Measurements from ENCODE around the gene VAT1. TPM values are rescaled to one million over a fixed set of nuclear protein-coding genes. Genes with fewer than 3 reads are reported as not detected.

VAT1 gene
- total and polyA plus RNA-seq, 2 donors (not counting 1 experiment from before 2014, with no cell fraction given) = 20.4 to 90.7 TPM

DNA sequence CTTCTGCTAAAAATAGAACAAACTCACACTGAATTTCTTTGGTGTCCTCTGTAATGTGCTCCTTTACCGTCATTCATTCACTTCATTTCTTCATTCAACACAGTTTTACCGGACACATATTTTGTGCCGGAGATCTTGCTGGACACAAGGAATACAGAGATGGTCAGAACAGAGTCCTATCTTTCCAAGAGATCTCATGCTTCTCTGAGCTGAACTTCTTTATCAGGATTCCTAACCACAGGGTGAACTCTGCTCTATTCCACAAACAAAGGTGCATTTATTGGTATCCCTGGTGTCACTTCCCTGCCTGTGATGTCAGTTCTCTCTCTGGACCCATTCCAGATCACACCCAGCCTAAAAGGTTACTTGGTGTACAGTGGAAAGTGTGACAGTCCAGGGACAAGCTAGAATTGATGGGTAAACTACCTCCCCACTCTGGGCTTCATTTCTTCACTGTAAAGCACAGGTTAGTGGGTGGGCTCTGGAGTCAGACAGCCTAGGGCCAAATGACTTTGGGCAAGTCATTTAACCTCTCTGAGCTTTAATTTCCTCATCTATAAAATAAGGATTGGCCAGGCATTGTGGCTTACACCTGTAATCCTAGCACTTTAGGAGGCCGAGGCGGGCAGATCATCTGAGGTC lies 11.4 kb downstream of the VAT1 start:
- Histone ChIP-seq H3K36me3 (replicated peaks in 1 of 2; ENCODE audit: control extremely low read depth in 1 of 2, control insufficient read depth in 1 of 2, extremely low read depth in 1 of 2, insufficient read depth in 2 of 2, low read length in 1 of 2) (peaks cover 0 to 26% of the 10 kb centered on the region in 2 experiments), H3K9me3 (ENCODE audit: control extremely low read depth in 1 of 3, control insufficient read depth in 2 of 3, insufficient read depth in 1 of 3, low read length in 2 of 3) (no peaks in the 10 kb centered on the region), H3K9ac (ENCODE audit: low read length) (no peak overlapping the region), H4K20me1 (ENCODE audit: control insufficient read depth, insufficient read depth, low read length, poor library complexity, severe bottlenecking) (no peaks in the 10 kb centered on the region), H3K27me3 (replicated peaks in 1 of 4; ENCODE audit: control extremely low read depth in 1 of 4, control insufficient read depth in 3 of 4, insufficient read depth in 4 of 4, low read length in 3 of 4) (no peaks in the 10 kb centered on the region), H3K4me2 (replicated peaks; ENCODE audit: low read depth, low read length, poor library complexity, severe bottlenecking) (no peak overlapping the region), H3K4me1 (ENCODE audit: control insufficient read depth in 2 of 2, insufficient read depth in 2 of 2, low read length in 2 of 2) (peaks cover 8 to 13% of the 10 kb centered on the region in 2 donors), H3K27ac (ENCODE audit: low read length in 2 of 2) (no peak overlapping the region), H2AFZ (ENCODE audit: insufficient read depth, low read depth, low read length, poor library complexity, severe bottlenecking) (no peak overlapping the region), H3K4me3 (ENCODE audit: control extremely low read depth in 1 of 5, extremely low read depth in 1 of 5, insufficient read depth in 1 of 5, low read depth in 2 of 5, low read length in 4 of 5) (no peak overlapping the region), H3K79me2 (ENCODE audit: control insufficient read depth, insufficient read depth, low read length) (peaks cover 37% of the 10 kb centered on the region)
- no peaks in the 10 kb centered on the region for H3K27me3 Mint-ChIP-seq
- TF ChIP-seq, protein P1, sequence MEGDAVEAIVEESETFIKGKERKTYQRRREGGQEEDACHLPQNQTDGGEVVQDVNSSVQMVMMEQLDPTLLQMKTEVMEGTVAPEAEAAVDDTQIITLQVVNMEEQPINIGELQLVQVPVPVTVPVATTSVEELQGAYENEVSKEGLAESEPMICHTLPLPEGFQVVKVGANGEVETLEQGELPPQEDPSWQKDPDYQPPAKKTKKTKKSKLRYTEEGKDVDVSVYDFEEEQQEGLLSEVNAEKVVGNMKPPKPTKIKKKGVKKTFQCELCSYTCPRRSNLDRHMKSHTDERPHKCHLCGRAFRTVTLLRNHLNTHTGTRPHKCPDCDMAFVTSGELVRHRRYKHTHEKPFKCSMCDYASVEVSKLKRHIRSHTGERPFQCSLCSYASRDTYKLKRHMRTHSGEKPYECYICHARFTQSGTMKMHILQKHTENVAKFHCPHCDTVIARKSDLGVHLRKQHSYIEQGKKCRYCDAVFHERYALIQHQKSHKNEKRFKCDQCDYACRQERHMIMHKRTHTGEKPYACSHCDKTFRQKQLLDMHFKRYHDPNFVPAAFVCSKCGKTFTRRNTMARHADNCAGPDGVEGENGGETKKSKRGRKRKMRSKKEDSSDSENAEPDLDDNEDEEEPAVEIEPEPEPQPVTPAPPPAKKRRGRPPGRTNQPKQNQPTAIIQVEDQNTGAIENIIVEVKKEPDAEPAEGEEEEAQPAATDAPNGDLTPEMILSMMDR (IDR thresholded peaks at IDR 0.05) = no peak
- no peak for TF ChIP-seq EZH2 (IDR thresholded peaks at IDR 0.05; ENCODE audit: borderline replicate concordance, insufficient read depth, low read depth, low read length, poor library complexity, severe bottlenecking)
- ATAC-seq (ENCODE audit: low read depth) (no peak), DNase-seq (no peak)
- WGBS (ENCODE audit: insufficient coverage) = 93% methylated on average over 3 of the region's 5 CpGs
- H3K27ac Mint-ChIP-seq = no peak overlapping the region
- ChIA-PET CTCF (interaction anchor here (1.0 to 1.1 kb wide), 3 partner anchors 12 to 329 kb away, joined by 3 read pairs; partner anchors contain the start of gene RPL27), POLR2A (no interaction called here)
- no peak overlapping the region for H3K4me3 Mint-ChIP-seq
- no peaks in the 10 kb centered on the region for H3K9me3 Mint-ChIP-seq (ENCODE audit: insufficient read depth)
- peaks cover 16% of the 10 kb centered on the region for H3K4me1 Mint-ChIP-seq
- intact Hi-C loops (cut with micrococcal nuclease) = no loop called here

Measured in B cell (primary cell).